C4-2B (cell line): ENCODE data around the gene TIGD1.

ENCODE experiments used
- ZFX ChIP-seq: fragments of 450-650 bp; IDR thresholded peaks from 2 replicates; pipeline ENCODE4 v1.6.1; 2017
- TF ChIP-seq, protein P1 (sequence below): fragments of 450-650 bp; conservative IDR thresholded peaks from 2 replicates; pipeline ENCODE4 v1.5.1; 2017; ENCODE audit warnings: mild to moderate bottlenecking

GRCh38 chr2:232541961-232542714, 8.2 kb downstream of the TIGD1 start:
- TF ChIP-seq, protein P1, sequence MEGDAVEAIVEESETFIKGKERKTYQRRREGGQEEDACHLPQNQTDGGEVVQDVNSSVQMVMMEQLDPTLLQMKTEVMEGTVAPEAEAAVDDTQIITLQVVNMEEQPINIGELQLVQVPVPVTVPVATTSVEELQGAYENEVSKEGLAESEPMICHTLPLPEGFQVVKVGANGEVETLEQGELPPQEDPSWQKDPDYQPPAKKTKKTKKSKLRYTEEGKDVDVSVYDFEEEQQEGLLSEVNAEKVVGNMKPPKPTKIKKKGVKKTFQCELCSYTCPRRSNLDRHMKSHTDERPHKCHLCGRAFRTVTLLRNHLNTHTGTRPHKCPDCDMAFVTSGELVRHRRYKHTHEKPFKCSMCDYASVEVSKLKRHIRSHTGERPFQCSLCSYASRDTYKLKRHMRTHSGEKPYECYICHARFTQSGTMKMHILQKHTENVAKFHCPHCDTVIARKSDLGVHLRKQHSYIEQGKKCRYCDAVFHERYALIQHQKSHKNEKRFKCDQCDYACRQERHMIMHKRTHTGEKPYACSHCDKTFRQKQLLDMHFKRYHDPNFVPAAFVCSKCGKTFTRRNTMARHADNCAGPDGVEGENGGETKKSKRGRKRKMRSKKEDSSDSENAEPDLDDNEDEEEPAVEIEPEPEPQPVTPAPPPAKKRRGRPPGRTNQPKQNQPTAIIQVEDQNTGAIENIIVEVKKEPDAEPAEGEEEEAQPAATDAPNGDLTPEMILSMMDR, result no peak
- TF ChIP-seq ZFX, result no peak
